ENCODE results near the gene DDX51.

Gene DDX51

GRCh38 chr12:132174839-132175490 is 30.8 kb upstream of the DDX51 start:
- no peak for TF ChIP-seq POLR2AphosphoS5 (IDR thresholded peaks at IDR 0.05; ENCODE audit: low read depth, low read length)
- no peak for TF ChIP-seq REST (IDR thresholded peaks at IDR 0.05; ENCODE audit: insufficient read depth in 1 of 2, low read depth in 2 of 2, low read length in 2 of 2)
- TF ChIP-seq TAF1 (IDR thresholded peaks at IDR 0.05; ENCODE audit: borderline replicate concordance, insufficient read depth, low read length), result no peak
- no peak for TF ChIP-seq FOXP2 (optimal IDR thresholded peaks at IDR 0.05; ENCODE audit: borderline replicate concordance, extremely low read depth, extremely low read length, insufficient read depth)
- no peak for TF ChIP-seq SIN3A (IDR thresholded peaks at IDR 0.05; ENCODE audit: borderline replicate concordance, insufficient read depth, low read length)

GRCh38 chr12:132174015-132174838 is 30.1 kb upstream of the DDX51 start:
- TF ChIP-seq FOXP2 (optimal IDR thresholded peaks at IDR 0.05; ENCODE audit: borderline replicate concordance, extremely low read depth, extremely low read length, insufficient read depth), result no peak
- no peak for TF ChIP-seq SIN3A (IDR thresholded peaks at IDR 0.05; ENCODE audit: borderline replicate concordance, insufficient read depth, low read length)
- TF ChIP-seq POLR2AphosphoS5 (IDR thresholded peaks at IDR 0.05; ENCODE audit: low read depth, low read length), result no peak
- no peak for TF ChIP-seq REST (IDR thresholded peaks at IDR 0.05; ENCODE audit: insufficient read depth in 1 of 2, low read depth in 2 of 2, low read length in 2 of 2)
- no peak for TF ChIP-seq TAF1 (IDR thresholded peaks at IDR 0.05; ENCODE audit: borderline replicate concordance, insufficient read depth, low read length)

- TF ChIP-seq REST (IDR thresholded peaks at IDR 0.05; ENCODE audit: insufficient read depth in 1 of 2, low read depth in 2 of 2, low read length in 2 of 2), result no peak
- no peak for TF ChIP-seq SIN3A (IDR thresholded peaks at IDR 0.05; ENCODE audit: borderline replicate concordance, insufficient read depth, low read length)
- no peak for TF ChIP-seq POLR2AphosphoS5 (IDR thresholded peaks at IDR 0.05; ENCODE audit: low read depth, low read length)
Measured at GRCh38 chr12:132173135-132174014, 29.3 kb upstream of the DDX51 start.

- no peak for TF ChIP-seq POLR2AphosphoS5 (IDR thresholded peaks at IDR 0.05; ENCODE audit: low read depth, low read length)
- TF ChIP-seq FOXP2 (optimal IDR thresholded peaks at IDR 0.05; ENCODE audit: borderline replicate concordance, extremely low read depth, extremely low read length, insufficient read depth), result no peak
- no peak for TF ChIP-seq TAF1 (IDR thresholded peaks at IDR 0.05; ENCODE audit: borderline replicate concordance, insufficient read depth, low read length)
- no peak for TF ChIP-seq REST (IDR thresholded peaks at IDR 0.05; ENCODE audit: insufficient read depth in 1 of 2, low read depth in 2 of 2, low read length in 2 of 2)
- TF ChIP-seq SIN3A (IDR thresholded peaks at IDR 0.05; ENCODE audit: borderline replicate concordance, insufficient read depth, low read length), result no peak
Measured at GRCh38 chr12:132172619-132173018, 28.5 kb upstream of the DDX51 start.

Measured in PFSK-1 (cell line).